Endothelial cell of umbilical vein (primary cell): ENCODE measurements around the gene LRRC7. TPM values are rescaled to one million over a fixed set of nuclear protein-coding genes. Genes with fewer than 3 reads are reported as not detected.

ENCODE experiments used
- BruUV-seq: library from RNA; stranded (reverse); fragments of 400-500 nt; replicated peaks from 2 replicates; lab custom pipeline; 2021; lab: Mats Ljungman, UMichigan
- CTCF ChIA-PET: fragments of 300-600, 350-600 bp; sonication (Branson Sonifier 250); formaldehyde crosslinking; loops from one replicate; lab custom pipeline; 2021; ENCODE audit warnings: antibody characterized with exemption, inconsistent platforms; lab: Charles Lee
- POLR2A ChIA-PET: fragments of 300-600, 350-600 bp; sonication (Branson Sonifier 250); formaldehyde crosslinking; loops from one replicate; lab custom pipeline; 2021; ENCODE audit warnings: antibody characterized with exemption, inconsistent platforms; lab: Charles Lee
- DNase-seq: peaks from one replicate; pipeline ENCODE4 v3.0.0-alpha.2; 2011; ENCODE audit warnings: low read depth, low spot score
- FAIRE-seq: peaks from 2 replicates; lab custom pipeline; 2011; peaks lifted over from hg19 to GRCh38; lab: Jason Lieb, UNC
- H2AFZ ChIP-seq: 2 replicates; pipeline ENCODE4 v1.6.0; 2012; ENCODE audit warnings: low read depth, low read length, control low read depth, inconsistent platforms
- H3K27ac ChIP-seq: 2 replicates; pipeline ENCODE4 v1.5.1; 2011; ENCODE audit warnings: low read depth, mild to moderate bottlenecking, control low read depth, low read length, moderate library complexity; ENCODE audit not compliant: insufficient read depth
- H3K27me3 ChIP-seq, 2 experiments: 2 replicates each; pipeline versions ENCODE4 v1.6.0 to v1.6.1; 2011; ENCODE audit warnings: low read length in 2 of 2, mixed read lengths in 1 of 2; ENCODE audit not compliant: control insufficient read depth in 2 of 2, insufficient read depth in 2 of 2
- H3K36me3 ChIP-seq, 2 experiments: 2 replicates in 1 of 2; 3 replicates in 1 of 2; pipeline ENCODE4 v1.5.1; 2011; ENCODE audit warnings: low read length in 2 of 2, mild to moderate bottlenecking in 1 of 2, moderate library complexity in 1 of 2; ENCODE audit not compliant: control insufficient read depth in 2 of 2, insufficient read depth in 2 of 2; ENCODE audit errors: extremely low read depth in 1 of 2
- H3K4me1 ChIP-seq: 3 replicates; pipeline ENCODE4 v1.5.1; 2011; ENCODE audit warnings: mild to moderate bottlenecking, low read length; ENCODE audit not compliant: control insufficient read depth, insufficient read depth; ENCODE audit errors: extremely low read depth
- H3K4me2 ChIP-seq: 2 replicates; pipeline ENCODE4 v1.6.1; 2011; ENCODE audit warnings: low read length, control low read depth, mixed read lengths; ENCODE audit not compliant: insufficient read depth
- H3K4me3 ChIP-seq, 3 experiments: fragments of 200-600 bp in 1 of 3; sonication (generic), shearing (Covaris generic) in 1 of 3; replicated peaks in 1 of 3; 2 replicates each; pipeline ENCODE4 v1.5.1; 2011 to 2016; ENCODE audit warnings: control low read depth in 3 of 3, low read length in 3 of 3, mild to moderate bottlenecking in 2 of 3, inconsistent platforms in 1 of 3, low read depth in 1 of 3, moderate library complexity in 1 of 3; ENCODE audit not compliant: insufficient read depth in 1 of 3
- H3K79me2 ChIP-seq: 2 replicates; pipeline ENCODE4 v1.6.0; 2012; ENCODE audit warnings: low read length, inconsistent platforms; ENCODE audit not compliant: control insufficient read depth, insufficient read depth
- H3K9ac ChIP-seq: replicated peaks from 2 replicates; pipeline ENCODE3; 2011; ENCODE audit warnings: low read length, control low read depth; ENCODE audit not compliant: insufficient read depth; ENCODE audit errors: extremely low read depth
- H3K9me1 ChIP-seq: replicated peaks from 3 replicates; pipeline ENCODE4 v1.6.0; 2011; ENCODE audit warnings: mild to moderate bottlenecking, low read length; ENCODE audit not compliant: control insufficient read depth, insufficient read depth; ENCODE audit errors: extremely low read depth
- H3K9me3 ChIP-seq: replicated peaks from 2 replicates; pipeline ENCODE4 v1.5.1; 2012; ENCODE audit warnings: low read length, inconsistent platforms; ENCODE audit not compliant: control insufficient read depth, insufficient read depth
- H4K20me1 ChIP-seq: replicated peaks from 2 replicates; pipeline ENCODE3; 2011; ENCODE audit warnings: mild to moderate bottlenecking, low read length; ENCODE audit not compliant: control insufficient read depth, insufficient read depth; ENCODE audit errors: extremely low read depth
- CTCF ChIP-seq, 2 donors: IDR thresholded peaks; 1 replicate in 1 of 2; 2 replicates in 1 of 2; pipeline ENCODE4 v1.5.1; 2011; ENCODE audit warnings: low read length in 2 of 2, mild to moderate bottlenecking in 2 of 2, moderate library complexity in 2 of 2, control low read depth in 1 of 2, inconsistent platforms in 1 of 2, low read depth in 1 of 2; ENCODE audit not compliant: insufficient read depth in 1 of 2; ENCODE audit errors: extremely low read depth in 1 of 2
- EZH2 ChIP-seq: IDR thresholded peaks from 2 replicates; pipeline ENCODE4 v1.6.1; 2012; ENCODE audit warnings: borderline replicate concordance, low read depth, mild to moderate bottlenecking, moderate library complexity, low read length, inconsistent platforms; ENCODE audit not compliant: severe bottlenecking
- FOS ChIP-seq: IDR thresholded peaks from 2 replicates; pipeline ENCODE4 v1.6.1; 2011; ENCODE audit warnings: mild to moderate bottlenecking, low read length, moderate library complexity, borderline replicate concordance; ENCODE audit not compliant: insufficient read depth
- GATA2 ChIP-seq: IDR thresholded peaks from 2 replicates; pipeline ENCODE4 v1.7.0; 2011; ENCODE audit warnings: low read depth, mild to moderate bottlenecking, moderate library complexity, mixed read lengths, low read length; ENCODE audit not compliant: insufficient read length, insufficient read depth
- JUN ChIP-seq: IDR thresholded peaks from 2 replicates; pipeline ENCODE4 v1.6.1; 2011; ENCODE audit warnings: borderline replicate concordance, low read depth; ENCODE audit not compliant: insufficient read length, insufficient read depth
- MAX ChIP-seq: IDR thresholded peaks from 2 replicates; pipeline ENCODE4 v1.6.1; 2011; ENCODE audit not compliant: insufficient read depth, insufficient read length
- MYC ChIP-seq: IDR thresholded peaks from one replicate; pipeline ENCODE4 v1.6.1; 2011; ENCODE audit warnings: mild to moderate bottlenecking, low read depth, low read length
- POLR2A ChIP-seq: IDR thresholded peaks from 2 replicates; pipeline ENCODE4 v1.6.1; 2012; ENCODE audit warnings: low read depth, mild to moderate bottlenecking, control low read depth, low read length
- POLR2AphosphoS5 ChIP-seq: IDR thresholded peaks from 2 replicates; pipeline ENCODE4 v1.6.1; 2012; ENCODE audit warnings: low read depth, mild to moderate bottlenecking, control low read depth, low read length, moderate library complexity; ENCODE audit not compliant: insufficient read depth
- dilution Hi-C: fragments of 300-500 bp; cut with MboI; formaldehyde crosslinking; loops from one replicate; pipeline ENCODE4 v1.15.0; 2019; ENCODE audit warnings: low sequenced_read_pairs; ENCODE audit not compliant: extremely low pct_ligation_motif_present
- intact Hi-C: fragments of 100-400 bp; cut with micrococcal nuclease; formaldehyde crosslinking; loops from one replicate; pipeline ENCODE4 v1.10.0; 2022
- polyA plus RNA-seq, 4 experiments: library from polyadenylated mRNA; depleted of rRNA in 3 of 4; stranded (reverse) in 3 of 4; unstranded in 1 of 4; fragments of >200 nt; gene quantifications; 2 replicates each; pipeline versions ENCODE4 v1.2.1 to v1.2.3, GENCODE V29; 2011 to 2012; ENCODE audit warnings: missing spikeins in 1 of 4
- total RNA-seq: library from RNA; stranded (reverse); gene quantifications from 2 replicates; pipeline ENCODE4 v1.2.3, GENCODE V29; 2021

The LRRC7 gene
- total and polyA plus RNA-seq, 2 donors (not counting 3 experiments of a cell fraction or from before 2014, with no cell fraction given): 0.11 to 0.58 TPM

GRCh38 chr1:70101231-70101630 lies 533.5 kb downstream of the LRRC7 start:
- Histone ChIP-seq H3K4me1 (no peaks in the 10 kb centered on the region), H3K9me3 (no peaks in the 10 kb centered on the region), H3K36me3 (no peaks in the 10 kb centered on the region), H4K20me1 (no peaks in the 10 kb centered on the region), H3K27me3 (no peaks in the 10 kb centered on the region), H2AFZ (no peak overlapping the region), H3K9ac (no peak overlapping the region), H3K4me3 (no peak overlapping the region), H3K9me1 (no peaks in the 10 kb centered on the region), H3K27ac (no peak overlapping the region), H3K4me2 (no peak overlapping the region), H3K79me2 (no peaks in the 10 kb centered on the region)
- TF ChIP-seq GATA2 (no peak), POLR2A (no peak), MYC (no peak), FOS (no peak), EZH2 (no peak), JUN (no peak), POLR2AphosphoS5 (no peak), CTCF (IDR thresholded peaks at IDR 0.05; ENCODE audit: extremely low read depth in 1 of 2, insufficient read depth in 1 of 2, low read depth in 1 of 2, low read length in 2 of 2) (no peak), MAX (no peak)
- CTCF ChIA-PET: interaction anchor here (1.0 kb wide), 1 partner anchor 31 kb away, joined by 3 read pairs; no protein-coding TSS in a partner anchor
- intact Hi-C loops: no loop called here
- FAIRE-seq: no peak
- dilution Hi-C loops: no loop called here
- no peak for DNase-seq
- POLR2A ChIA-PET: no interaction called here
- BruUV-seq: no TSS peak
